SK-N-SH treated with all-trans-retinoic acid at 6 μM for 48 hours (cell line): Measurements from ENCODE around the gene CALM3.

Experiments used
- CREB5 ChIP-seq: fragments of 250-450 bp; sonication (Bioruptor Pico); IDR thresholded peaks from 2 replicates; pipeline ENCODE4 v1.5.1; 2020; ENCODE audit warnings: low read depth, mild to moderate bottlenecking, moderate library complexity
- CSRNP3 ChIP-seq: fragments of 250-450 bp; sonication (Bioruptor Pico); IDR thresholded peaks from 2 replicates; pipeline ENCODE4 v1.5.1; 2021; ENCODE audit warnings: mild to moderate bottlenecking, moderate library complexity
- GLIS3 ChIP-seq: fragments of 250-450 bp; sonication (Bioruptor Pico); IDR thresholded peaks from 2 replicates; pipeline ENCODE4 v1.5.0; 2020; ENCODE audit warnings: mild to moderate bottlenecking, moderate library complexity
- PATZ1 ChIP-seq: fragments of 250-450 bp; sonication (Bioruptor Pico); IDR thresholded peaks from 2 replicates; pipeline ENCODE4 v1.8.0; 2020; ENCODE audit warnings: mild to moderate bottlenecking, moderate library complexity, borderline replicate concordance
- ZFP3 ChIP-seq: fragments of 250-450 bp; sonication (Bioruptor Pico); IDR thresholded peaks from 2 replicates; pipeline ENCODE4 v1.5.0; 2020; ENCODE audit warnings: mild to moderate bottlenecking, moderate library complexity

- TF ChIP-seq CREB5 (CRISPR knock-in tag) (no peak), CSRNP3 (CRISPR knock-in tag) (no peak), GLIS3 (CRISPR knock-in tag) (no peak), PATZ1 (CRISPR knock-in tag) (no peak), ZFP3 (CRISPR knock-in tag) (no peak)
These were observed 55.4 kb downstream of the CALM3 start for GRCh38 chr19:46656541-46656940.
